Endothelial cell of hepatic sinusoid (primary cell): ENCODE data around the gene GRIA1.

Source experiments
- in situ Hi-C: cut with HindIII; loops from 2 replicates; pipeline ENCODE4 v1.10.0; 2017; ENCODE audit warnings: low sequenced_read_pairs

The GRIA1 gene

GRCh38 chr5:153543959-153544470 is 53.5 kb downstream of the GRIA1 start:
- in situ Hi-C loops, result no loop called here

DNA sequence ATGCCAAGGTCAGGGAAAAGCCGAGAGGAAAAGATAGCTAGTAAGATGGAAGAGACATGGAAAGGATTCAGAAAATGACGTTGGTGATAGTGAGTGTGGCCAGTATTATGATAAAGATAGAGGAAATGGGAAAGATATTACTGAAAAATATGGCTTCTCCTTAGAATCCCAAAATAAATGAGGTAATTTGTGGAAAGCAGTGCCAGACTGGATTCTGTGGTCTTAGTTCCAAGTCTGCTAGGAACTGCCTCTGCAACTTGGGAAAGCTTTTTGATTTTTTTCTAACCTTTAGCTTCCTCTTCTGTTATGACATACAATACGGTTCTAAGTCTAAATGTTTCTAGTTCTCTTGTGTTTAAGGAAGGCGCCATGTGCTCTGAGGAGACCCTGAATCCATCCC is 54.2 kb downstream of the GRIA1 start:
- in situ Hi-C loops, result no loop called here

- in situ Hi-C loops, result no loop called here
Measured at GRCh38 chr5:153546566-153546965, 56.1 kb downstream of the GRIA1 start.

DNA sequence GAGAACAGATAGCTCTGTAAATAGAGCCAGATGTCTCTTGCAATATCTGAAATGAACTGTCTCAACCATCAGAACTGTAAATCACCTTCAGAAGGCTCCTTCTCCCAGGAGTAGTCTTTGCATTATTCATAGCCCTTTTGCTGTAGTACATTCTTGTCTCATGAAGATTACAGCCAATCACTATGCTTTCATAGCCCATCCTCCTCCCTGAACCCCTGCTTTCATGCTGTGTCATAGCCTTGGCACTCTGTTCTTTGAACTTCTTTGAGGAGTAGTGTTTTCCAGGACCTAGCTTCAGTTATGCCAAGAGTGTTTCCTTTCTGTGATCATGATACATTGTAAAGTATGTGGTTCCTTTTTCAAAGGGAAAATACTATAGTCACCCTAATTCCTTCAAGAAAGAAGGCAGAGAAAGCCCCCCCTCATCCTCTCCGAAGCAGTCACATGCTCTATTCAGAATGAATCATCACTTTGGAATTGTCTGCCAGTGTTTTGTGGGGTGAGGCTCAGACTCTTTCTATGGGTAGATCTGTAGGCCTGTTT is 61.1 kb downstream of the GRIA1 start:
- in situ Hi-C loops, result loop anchor here (10.0 kb wide), 1 partner anchor 53 kb away; no protein-coding TSS in a partner anchor

GRCh38 chr5:153552886-153553285 is 62.4 kb downstream of the GRIA1 start:
- in situ Hi-C loops, result loop anchor here (10.0 kb wide), 1 partner anchor 52 kb away; no protein-coding TSS in a partner anchor

- in situ Hi-C loops, result loop anchor here (10.0 kb wide), 1 partner anchor 49 kb away; no protein-coding TSS in a partner anchor
Measured at GRCh38 chr5:153555420-153556114, 65.1 kb downstream of the GRIA1 start.

DNA sequence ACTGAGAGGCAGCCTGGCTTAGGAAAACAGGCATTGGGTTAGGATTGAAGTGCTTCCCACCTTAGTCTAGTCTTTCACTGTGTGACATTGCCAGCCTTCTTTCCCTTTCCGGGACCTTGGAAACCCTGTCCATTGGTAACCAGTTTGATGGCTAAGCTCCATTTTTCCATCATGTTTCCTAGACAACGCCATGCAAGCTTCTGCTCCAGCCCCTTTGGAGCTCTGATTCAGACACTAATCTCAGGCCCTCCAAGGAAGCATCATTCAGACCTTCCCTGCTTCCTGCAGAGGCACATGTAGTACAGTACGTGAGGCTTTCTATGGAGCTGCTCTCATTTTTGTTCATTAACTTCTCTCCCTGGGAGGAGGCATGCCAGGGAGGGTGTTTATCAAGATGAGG is 68.5 kb downstream of the GRIA1 start:
- in situ Hi-C loops, result loop anchor here (10.0 kb wide), 1 partner anchor 46 kb away; no protein-coding TSS in a partner anchor

- in situ Hi-C loops, result loop anchor here (10.0 kb wide), 1 partner anchor 45 kb away; no protein-coding TSS in a partner anchor
Measured at GRCh38 chr5:153559926-153560325, 69.5 kb downstream of the GRIA1 start.

GRCh38 chr5:153562189-153562588 is 71.7 kb downstream of the GRIA1 start:
- in situ Hi-C loops, result no loop called here

DNA sequence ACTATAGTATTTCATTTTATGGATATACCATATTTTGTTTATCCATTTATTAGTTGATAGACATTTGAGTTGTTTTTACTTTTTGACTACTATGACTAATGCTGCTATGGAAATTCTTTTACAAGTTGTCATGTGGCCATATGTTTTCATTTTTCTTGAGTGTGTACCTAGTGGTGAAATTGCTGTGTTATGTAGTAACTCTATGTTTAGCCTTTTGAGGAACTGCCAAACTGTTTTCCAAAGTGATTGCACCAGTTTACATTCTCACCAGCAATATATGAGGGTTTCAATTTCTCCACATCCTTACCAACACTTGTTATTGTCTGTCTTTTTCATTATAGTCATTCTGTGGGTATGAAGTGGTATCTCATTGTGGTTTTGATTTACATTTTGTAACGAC is 75.4 kb downstream of the GRIA1 start:
- in situ Hi-C loops, result no loop called here

DNA sequence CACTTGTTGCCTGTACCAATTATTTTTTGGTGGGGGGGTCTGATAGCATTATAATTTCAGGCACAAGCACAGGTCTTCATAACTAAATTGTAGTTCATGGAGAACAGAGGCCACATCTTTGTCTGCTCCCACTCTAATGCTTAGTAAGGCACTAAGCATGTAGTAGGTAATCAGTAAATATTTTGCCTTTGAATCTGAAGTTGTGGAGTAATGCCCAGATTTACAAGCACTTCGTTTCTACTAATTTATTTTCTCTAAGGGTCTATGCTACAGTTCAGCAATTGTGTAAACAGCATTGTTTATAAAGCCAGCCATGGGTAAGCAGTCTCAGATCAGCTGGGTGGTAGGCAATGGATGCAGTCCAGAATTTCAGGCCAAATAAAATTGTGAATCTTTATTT is 78.6 kb downstream of the GRIA1 start:
- in situ Hi-C loops, result no loop called here

- in situ Hi-C loops, result no loop called here
Measured at GRCh38 chr5:153571162-153571561, 80.7 kb downstream of the GRIA1 start.

GRCh38 chr5:153572411-153573145 is 82.1 kb downstream of the GRIA1 start:
- in situ Hi-C loops, result no loop called here

- in situ Hi-C loops, result no loop called here
Measured at GRCh38 chr5:153573326-153574033, 83.0 kb downstream of the GRIA1 start.

GRCh38 chr5:153584126-153584959 is 93.9 kb downstream of the GRIA1 start:
- in situ Hi-C loops, result no loop called here

- in situ Hi-C loops, result no loop called here
Measured at GRCh38 chr5:153584960-153585359, 94.5 kb downstream of the GRIA1 start.

DNA sequence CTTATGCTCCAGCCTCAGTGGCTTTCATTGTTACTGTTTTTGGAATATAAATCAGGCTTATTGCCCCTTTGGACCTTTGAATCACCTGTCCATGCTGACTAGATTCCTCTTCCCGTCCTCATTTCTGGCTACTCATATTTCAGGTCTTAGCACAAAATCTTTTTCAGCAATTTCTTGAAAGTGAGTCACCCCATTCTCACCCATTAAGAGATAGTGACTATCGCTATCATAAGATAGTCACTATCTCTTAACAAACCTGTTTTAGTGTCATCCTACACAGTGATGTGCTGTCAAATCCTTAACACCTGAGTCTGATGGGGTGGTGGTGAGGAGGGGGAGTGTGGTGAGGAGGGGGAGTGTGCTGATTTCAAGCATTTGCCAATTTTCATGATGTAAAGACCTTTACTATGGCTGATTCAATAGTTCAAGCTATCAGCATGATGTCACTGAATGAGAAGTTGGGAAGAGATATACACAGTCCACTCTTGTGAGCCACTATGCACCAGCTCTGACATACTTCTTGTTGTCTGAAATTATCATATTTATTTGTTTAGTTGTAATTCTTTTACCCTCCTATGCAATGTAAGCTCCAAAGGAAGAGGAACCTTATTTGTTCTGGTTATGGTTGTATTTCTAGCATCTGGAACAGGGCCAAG is 95.3 kb downstream of the GRIA1 start:
- in situ Hi-C loops, result no loop called here

DNA sequence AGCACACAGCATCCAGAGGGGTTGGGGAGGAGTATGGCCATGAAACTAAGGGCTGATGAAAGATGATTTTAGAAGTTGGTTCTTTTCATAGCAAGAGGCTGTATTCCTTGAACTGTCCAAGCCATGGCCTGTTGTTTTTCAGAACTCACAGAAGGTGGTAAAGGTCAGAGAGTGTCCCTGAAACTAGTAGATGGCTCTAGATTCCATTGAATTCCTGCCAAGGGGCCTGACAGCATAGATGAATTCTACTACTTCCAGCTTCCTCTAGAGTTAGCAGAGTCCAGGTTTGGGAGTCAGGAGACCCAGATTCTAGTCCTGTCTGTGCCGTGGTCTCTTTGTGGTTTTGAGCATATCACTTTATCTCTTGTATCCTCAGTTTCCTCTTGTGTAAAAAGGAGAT is 101.6 kb downstream of the GRIA1 start:
- in situ Hi-C loops, result no loop called here

- in situ Hi-C loops, result no loop called here
Measured at GRCh38 chr5:153594785-153595184, 104.3 kb downstream of the GRIA1 start.

GRCh38 chr5:153598099-153598498 is 107.6 kb downstream of the GRIA1 start:
- in situ Hi-C loops, result no loop called here
